ENCODE results near the gene SHANK3. TPM values are rescaled to one million over a fixed set of nuclear protein-coding genes. Genes with fewer than 3 reads are reported as not detected.
A peak's percentile ranks its signal among the peaks of the same experiment; 100 is the strongest.

SHANK3 gene
- polyA plus RNA-seq, 1 of the 3 experiments (the other 2 are of a cell fraction), result 1.5 TPM

DNA sequence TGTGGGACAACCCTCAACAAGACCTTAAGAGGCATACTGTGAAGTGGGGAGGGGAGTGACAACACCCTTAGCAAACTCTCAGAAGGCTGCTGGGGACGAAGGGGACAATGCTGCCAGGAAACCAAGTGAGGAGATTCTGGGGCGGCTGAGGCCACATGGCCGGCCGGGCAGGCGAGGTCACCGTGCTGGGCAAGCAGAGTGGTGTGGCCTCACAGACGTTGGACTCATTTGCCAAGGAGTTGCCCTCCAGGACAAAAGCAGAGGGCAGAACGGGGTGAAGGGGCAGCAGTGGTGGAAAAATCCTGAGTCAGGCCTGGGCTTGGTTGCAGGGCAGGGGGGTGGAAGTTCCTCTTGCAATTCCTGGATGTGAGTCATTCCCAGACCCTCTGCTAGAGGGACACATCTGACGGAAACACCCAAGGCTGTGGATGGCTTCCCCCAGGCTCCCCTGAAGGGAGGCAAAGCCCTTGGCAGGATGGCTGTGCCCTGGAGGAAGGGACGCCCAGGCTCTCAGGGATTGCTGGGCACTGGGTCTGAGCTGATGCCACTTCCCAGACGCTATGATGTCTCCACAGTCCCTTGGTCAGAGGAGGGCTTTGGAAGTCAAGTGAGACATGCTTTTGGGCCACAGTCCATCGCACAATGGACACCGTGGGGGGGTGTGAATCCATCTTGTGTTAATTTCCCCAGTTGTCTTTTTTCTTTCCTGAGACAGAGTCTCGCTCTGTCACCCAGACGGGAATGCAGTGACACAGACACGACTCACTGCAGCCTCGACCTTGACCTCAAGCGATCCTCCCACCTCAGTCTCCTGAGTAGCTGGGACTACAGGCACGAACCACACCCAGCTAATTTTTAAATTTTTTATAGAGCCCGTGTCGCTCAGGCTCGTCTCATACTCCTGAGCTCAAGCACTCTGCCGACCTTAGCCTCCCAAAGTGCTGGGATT, 16.2 kb upstream of the SHANK3 start:
- no peaks in the 10 kb centered on the region for H3K36me3 ChIP-seq (replicated peaks in 1 of 2; ENCODE audit: control insufficient read depth in 1 of 2, insufficient read depth in 2 of 2, low read length in 1 of 2)
- H3K27me3 ChIP-seq (ENCODE audit: insufficient read depth), result no peaks in the 10 kb centered on the region
- H3F3A ChIP-seq (replicated peaks; ENCODE audit: insufficient read depth), result no peaks in the 10 kb centered on the region
- H3K9ac ChIP-seq, result peak overlapping the region; percentile 46
- TF ChIP-seq JUND (IDR thresholded peaks at IDR 0.05), result peak; percentile 3
- TF ChIP-seq IRF3 (IDR thresholded peaks at IDR 0.05; ENCODE audit: low read depth, low read length), result no peak
- peak; percentile 40; the same call in 1 of the 2 replicates for TF ChIP-seq FOSL2 (IDR thresholded peaks at IDR 0.05; ENCODE audit: borderline replicate concordance, low read depth)
- peak; percentile 10 for TF ChIP-seq MAX (IDR thresholded peaks at IDR 0.05; ENCODE audit: low read depth)
- TF ChIP-seq FOXM1 (IDR thresholded peaks at IDR 0.05; ENCODE audit: low read depth), result no peak
- no peak for TF ChIP-seq YY1 (IDR thresholded peaks at IDR 0.05; ENCODE audit: low read depth)
- H3K27ac ChIP-seq (ENCODE audit: low read depth in 2 of 2, low read length in 1 of 2), result peak overlapping the region in 1 of 2 experiments; percentile 70; a peak in 2 of 4 replicates
- H3K4me3 ChIP-seq (ENCODE audit: low read depth in 2 of 2, low read length in 1 of 2), result no peak overlapping the region
- H3K9me2 ChIP-seq, result no peaks in the 10 kb centered on the region
- ChIA-PET POLR2A (no interaction called here), CTCF (no interaction called here)
- H3K4me2 ChIP-seq, result peak overlapping the region; percentile 11; the same call in 1 of the 2 replicates
- no peaks in the 10 kb centered on the region for H3K79me2 ChIP-seq (ENCODE audit: insufficient read depth)
- peaks cover 0 to 15% of the 10 kb centered on the region in 2 experiments; a peak in 2 of 4 replicates for H3K4me1 ChIP-seq (ENCODE audit: control insufficient read depth in 1 of 2, insufficient read depth in 2 of 2, low read depth in 1 of 2, low read length in 1 of 2)
- peak; percentile 14 for DNase-seq
- 54% methylated on average over 22 of the region's 23 CpGs for WGBS (ENCODE audit: low lambda C conversion rate)
- H2AFZ ChIP-seq (ENCODE audit: low read depth), result peak overlapping the region; percentile 82; the same call in 1 of the 2 replicates
- H3K9me3 ChIP-seq, result no peaks in the 10 kb centered on the region
- no peaks in the 10 kb centered on the region for H4K20me1 ChIP-seq (ENCODE audit: insufficient read depth)

DNA sequence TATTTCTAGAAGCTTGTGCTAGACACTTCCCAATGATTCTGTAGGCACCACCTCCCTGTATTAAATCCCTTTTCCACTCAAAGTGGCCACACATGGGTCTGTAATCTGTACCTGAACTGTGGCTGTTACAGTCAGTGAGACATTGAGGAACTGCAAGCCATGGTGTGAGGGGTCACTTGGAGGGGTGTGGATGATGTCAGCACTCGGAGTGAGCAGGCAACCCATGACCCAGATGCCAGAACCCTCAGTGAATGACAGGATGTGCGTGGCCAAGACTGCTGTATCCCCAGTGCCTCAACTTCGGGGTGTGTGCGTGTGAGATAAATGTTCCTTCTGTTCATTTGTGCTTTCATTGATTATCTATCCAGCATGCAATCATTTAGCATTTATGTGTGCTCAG, 14.7 kb upstream of the SHANK3 start:
- Histone ChIP-seq H3K4me2 (no peak overlapping the region), H2AFZ (ENCODE audit: low read depth) (no peak overlapping the region), H3K79me2 (ENCODE audit: insufficient read depth) (no peaks in the 10 kb centered on the region), H3K27ac (ENCODE audit: low read depth in 2 of 2, low read length in 1 of 2) (no peak overlapping the region), H3K27me3 (ENCODE audit: insufficient read depth) (no peaks in the 10 kb centered on the region), H3F3A (replicated peaks; ENCODE audit: insufficient read depth) (no peaks in the 10 kb centered on the region), H3K4me3 (ENCODE audit: low read depth in 2 of 2, low read length in 1 of 2) (no peak overlapping the region), H3K36me3 (replicated peaks in 1 of 2; ENCODE audit: control insufficient read depth in 1 of 2, insufficient read depth in 2 of 2, low read length in 1 of 2) (no peaks in the 10 kb centered on the region), H3K9me3 (no peaks in the 10 kb centered on the region), H3K9me2 (no peaks in the 10 kb centered on the region), H3K9ac (no peak overlapping the region), H3K4me1 (ENCODE audit: control insufficient read depth in 1 of 2, insufficient read depth in 2 of 2, low read depth in 1 of 2, low read length in 1 of 2) (peaks cover 0 to 15% of the 10 kb centered on the region in 2 experiments; a peak in 2 of 4 replicates), H4K20me1 (ENCODE audit: insufficient read depth) (no peaks in the 10 kb centered on the region)
- DNase-seq, result peak; percentile 11
- POLR2A ChIA-PET, result no interaction called here
- WGBS (ENCODE audit: low lambda C conversion rate), result 76% methylated on average over 4 of the region's 4 CpGs
- CTCF ChIA-PET, result no interaction called here
- no peak for TF ChIP-seq TCF12 (IDR thresholded peaks at IDR 0.05)
- no peak for TF ChIP-seq SMC3 (IDR thresholded peaks at IDR 0.05; ENCODE audit: low read depth, low read length)
- TF ChIP-seq EP300 (IDR thresholded peaks at IDR 0.05; ENCODE audit: borderline replicate concordance in 1 of 2, low read depth in 1 of 2, low read length in 1 of 2), result no peak
- no peak for TF ChIP-seq NRF1 (IDR thresholded peaks at IDR 0.05; ENCODE audit: low read depth, low read length)
- no peak for TF ChIP-seq IRF3 (IDR thresholded peaks at IDR 0.05; ENCODE audit: low read depth, low read length)
- TF ChIP-seq YY1 (IDR thresholded peaks at IDR 0.05; ENCODE audit: low read depth), result no peak
- no peak for TF ChIP-seq SIN3A (IDR thresholded peaks at IDR 0.05; ENCODE audit: borderline replicate concordance, low read depth, low read length)
- TF ChIP-seq REST (IDR thresholded peaks at IDR 0.05; ENCODE audit: low read depth, low read length), result no peak
- no peak for TF ChIP-seq EZH2phosphoT487 (IDR thresholded peaks at IDR 0.05; ENCODE audit: borderline replicate concordance, low read depth)
- TF ChIP-seq GATA2 (CRISPR knock-in tag; IDR thresholded peaks at IDR 0.05), result no peak
- no peak for TF ChIP-seq RCOR1 (IDR thresholded peaks at IDR 0.05; ENCODE audit: low read length)
- no peak for TF ChIP-seq FOSL2 (IDR thresholded peaks at IDR 0.05; ENCODE audit: borderline replicate concordance, low read depth)
- TF ChIP-seq, protein P1, sequence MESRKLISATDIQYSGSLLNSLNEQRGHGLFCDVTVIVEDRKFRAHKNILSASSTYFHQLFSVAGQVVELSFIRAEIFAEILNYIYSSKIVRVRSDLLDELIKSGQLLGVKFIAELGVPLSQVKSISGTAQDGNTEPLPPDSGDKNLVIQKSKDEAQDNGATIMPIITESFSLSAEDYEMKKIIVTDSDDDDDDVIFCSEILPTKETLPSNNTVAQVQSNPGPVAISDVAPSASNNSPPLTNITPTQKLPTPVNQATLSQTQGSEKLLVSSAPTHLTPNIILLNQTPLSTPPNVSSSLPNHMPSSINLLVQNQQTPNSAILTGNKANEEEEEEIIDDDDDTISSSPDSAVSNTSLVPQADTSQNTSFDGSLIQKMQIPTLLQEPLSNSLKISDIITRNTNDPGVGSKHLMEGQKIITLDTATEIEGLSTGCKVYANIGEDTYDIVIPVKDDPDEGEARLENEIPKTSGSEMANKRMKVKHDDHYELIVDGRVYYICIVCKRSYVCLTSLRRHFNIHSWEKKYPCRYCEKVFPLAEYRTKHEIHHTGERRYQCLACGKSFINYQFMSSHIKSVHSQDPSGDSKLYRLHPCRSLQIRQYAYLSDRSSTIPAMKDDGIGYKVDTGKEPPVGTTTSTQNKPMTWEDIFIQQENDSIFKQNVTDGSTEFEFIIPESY (IDR thresholded peaks at IDR 0.05; ENCODE audit: borderline replicate concordance, low read depth), result no peak
- no peak for TF ChIP-seq RXRA (IDR thresholded peaks at IDR 0.05; ENCODE audit: borderline replicate concordance, low read depth)
